ENCODE measurements around the gene EFCAB6. TPM values are rescaled to one million over a fixed set of nuclear protein-coding genes. Genes with fewer than 3 reads are reported as not detected.

The EFCAB6 gene
- total RNA-seq, 1 donor from 2014 or later: not detected

- no peak for TF ChIP-seq CTCF (IDR thresholded peaks at IDR 0.05)
- DNase-seq (no peak), ATAC-seq (ENCODE audit: low read depth) (no peak)
- POLR2A ChIA-PET: no interaction called here
- H3K4me1 Mint-ChIP-seq: no peaks in the 10 kb centered on the region
- H3K36me3 Mint-ChIP-seq (ENCODE audit: low read depth): no peaks in the 10 kb centered on the region
- H3K4me3 Mint-ChIP-seq: no peak overlapping the region
- H3K27ac Mint-ChIP-seq: no peak overlapping the region
- peaks cover 2% of the 10 kb centered on the region for H3K9me3 Mint-ChIP-seq
- intact Hi-C loops (cut with micrococcal nuclease): no loop called here
- CTCF ChIA-PET: no interaction called here
- H3K27me3 Mint-ChIP-seq: peaks cover 10% of the 10 kb centered on the region
These were observed 258.4 kb downstream of the EFCAB6 start for GRCh38 chr22:43553451-43554258.

GRCh38 chr22:43550672-43551071 is 261.4 kb downstream of the EFCAB6 start:
- H3K36me3 Mint-ChIP-seq (ENCODE audit: low read depth): no peaks in the 10 kb centered on the region
- CTCF ChIA-PET: no interaction called here
- POLR2A ChIA-PET: no interaction called here
- ATAC-seq (ENCODE audit: low read depth) (no peak), DNase-seq (no peak)
- peaks cover 2% of the 10 kb centered on the region for H3K9me3 Mint-ChIP-seq
- peaks cover 8% of the 10 kb centered on the region for H3K27me3 Mint-ChIP-seq
- TF ChIP-seq CTCF (IDR thresholded peaks at IDR 0.05): no peak
- intact Hi-C loops (cut with micrococcal nuclease): no loop called here
- no peak overlapping the region for H3K27ac Mint-ChIP-seq
- no peaks in the 10 kb centered on the region for H3K4me1 Mint-ChIP-seq
- no peak overlapping the region for H3K4me3 Mint-ChIP-seq

- intact Hi-C loops (cut with micrococcal nuclease): no loop called here
- Mint-ChIP-seq H3K4me1 (no peaks in the 10 kb centered on the region), H3K4me3 (no peak overlapping the region), H3K27me3 (peaks cover 4% of the 10 kb centered on the region), H3K9me3 (peaks cover 2% of the 10 kb centered on the region), H3K36me3 (ENCODE audit: low read depth) (no peaks in the 10 kb centered on the region), H3K27ac (no peak overlapping the region)
- CTCF ChIA-PET: no interaction called here
- TF ChIP-seq CTCF (IDR thresholded peaks at IDR 0.05): no peak
- ATAC-seq (ENCODE audit: low read depth): no peak
- DNase-seq: no peak
- POLR2A ChIA-PET: no interaction called here
These were observed 262.0 kb downstream of the EFCAB6 start for GRCh38 chr22:43550024-43550620.

- no peak overlapping the region for H3K4me3 Mint-ChIP-seq
- ChIA-PET CTCF (no interaction called here), POLR2A (no interaction called here)
- DNase-seq (no peak), ATAC-seq (ENCODE audit: low read depth) (no peak)
- H3K27me3 Mint-ChIP-seq: peaks cover 12% of the 10 kb centered on the region
- no peaks in the 10 kb centered on the region for H3K36me3 Mint-ChIP-seq (ENCODE audit: low read depth)
- intact Hi-C loops (cut with micrococcal nuclease): no loop called here
- no peak for TF ChIP-seq CTCF (IDR thresholded peaks at IDR 0.05)
- no peaks in the 10 kb centered on the region for H3K4me1 Mint-ChIP-seq
- H3K9me3 Mint-ChIP-seq: no peaks in the 10 kb centered on the region
- H3K27ac Mint-ChIP-seq: no peak overlapping the region
These were observed 265.9 kb downstream of the EFCAB6 start for GRCh38 chr22:43546186-43546585.

GRCh38 chr22:43544289-43544673 is 267.8 kb downstream of the EFCAB6 start:
- DNase-seq: no peak
- Mint-ChIP-seq H3K27me3 (peaks cover 12% of the 10 kb centered on the region), H3K27ac (no peak overlapping the region), H3K36me3 (ENCODE audit: low read depth) (no peaks in the 10 kb centered on the region), H3K9me3 (no peaks in the 10 kb centered on the region), H3K4me1 (no peaks in the 10 kb centered on the region), H3K4me3 (no peak overlapping the region)
- ATAC-seq (ENCODE audit: low read depth): no peak
- intact Hi-C loops (cut with micrococcal nuclease): no loop called here
- ChIA-PET CTCF (no interaction called here), POLR2A (no interaction called here)
- no peak for TF ChIP-seq CTCF (IDR thresholded peaks at IDR 0.05)
